ENCODE measurements around the gene SLC10A4.

Gene SLC10A4

GRCh38 chr4:48490012-48490679 is 7.0 kb downstream of the SLC10A4 start, which contains the start of gene ZAR1:
TSS of gene ZAR1 (plus strand) at chr4:48490252. CDS start at chr4:48490292, 40 bp downstream.
- DNase-seq (ENCODE audit: low read depth in 2 of 2) = no peak

- DNase-seq (ENCODE audit: low read depth in 2 of 2) = no peak
Measured at GRCh38 chr4:48490680-48491513, 7.8 kb downstream of the SLC10A4 start.

- DNase-seq (ENCODE audit: low read depth in 2 of 2) = no peak
Measured at GRCh38 chr4:48491514-48492176, 8.5 kb downstream of the SLC10A4 start.

- no peak for DNase-seq (ENCODE audit: low read depth in 2 of 2)
Measured at GRCh38 chr4:48493452-48494100, 10.4 kb downstream of the SLC10A4 start.

GRCh38 chr4:48495941-48496340 is 12.8 kb downstream of the SLC10A4 start:
- DNase-seq (ENCODE audit: low read depth in 2 of 2) = no peak

- DNase-seq (ENCODE audit: low read depth in 2 of 2) = no peak
Measured at GRCh38 chr4:48498895-48499294, 15.8 kb downstream of the SLC10A4 start.

GRCh38 chr4:48499551-48500066 is 16.5 kb downstream of the SLC10A4 start:
- DNase-seq (ENCODE audit: low read depth in 2 of 2) = no peak

- no peak for DNase-seq (ENCODE audit: low read depth in 2 of 2)
Measured at GRCh38 chr4:48503233-48504025, 20.3 kb downstream of the SLC10A4 start.

GRCh38 chr4:48504026-48504330 is 20.8 kb downstream of the SLC10A4 start:
- DNase-seq (ENCODE audit: low read depth in 2 of 2) = no peak

- no peak for DNase-seq (ENCODE audit: low read depth in 2 of 2)
Measured at GRCh38 chr4:48504352-48504751, 21.2 kb downstream of the SLC10A4 start.

GRCh38 chr4:48506716-48507115 is 23.6 kb downstream of the SLC10A4 start:
- DNase-seq (ENCODE audit: low read depth in 2 of 2) = no peak

- DNase-seq (ENCODE audit: low read depth in 2 of 2) = no peak
Measured at GRCh38 chr4:48509543-48509942, 26.4 kb downstream of the SLC10A4 start.

- no peak for DNase-seq (ENCODE audit: low read depth in 2 of 2)
Measured at GRCh38 chr4:48518143-48518542, 35.0 kb downstream of the SLC10A4 start.

- no peak for DNase-seq (ENCODE audit: low read depth in 2 of 2)
Measured at GRCh38 chr4:48526406-48526805, 43.3 kb downstream of the SLC10A4 start.

GRCh38 chr4:48538358-48538757 is 55.2 kb downstream of the SLC10A4 start:
- no peak for DNase-seq (ENCODE audit: low read depth in 2 of 2)
